GM12891 (cell line): ENCODE measurements around the gene MMP15.

Source experiments
- POLR2A ChIP-seq: IDR thresholded peaks from 2 replicates; pipeline ENCODE4 v1.6.1; 2011; ENCODE audit warnings: low read depth, low read length, control low read depth
- POU2F2 ChIP-seq: IDR thresholded peaks from 2 replicates; pipeline ENCODE4 v1.6.1; 2011; ENCODE audit warnings: low read depth, mild to moderate bottlenecking, control low read depth, low read length, moderate library complexity

- TF ChIP-seq POLR2A (no peak), POU2F2 (no peak)
Measured at GRCh38 chr16:58094026-58094425, 68.5 kb downstream of the MMP15 start.
